Body of pancreas (tissue), 4 donors: ENCODE results near the gene E2F2. TPM values are rescaled to one million over a fixed set of nuclear protein-coding genes. Genes with fewer than 3 reads are reported as not detected.
"Not testable (repeated sequence)": the region's sequence is repeated elsewhere in the genome, so short reads cannot be mapped to it uniquely, and the experiment has no call there.

ENCODE experiments used
- ATAC-seq: fragments of 150-250 bp; one replicate; pipeline ENCODE4 v1.9.1; 2016
- DNase-seq, 4 donors: peaks; one replicate each; pipeline ENCODE4 v3.0.0-alpha.2; 2019
- H3K27ac ChIP-seq, 4 donors: fragments of 200-600 bp; sonication (generic); 1 replicate in 3 of 4; 2 replicates in 1 of 4; pipeline versions ENCODE4 v1.5.1 to v1.6.1; 2016 to 2019; ENCODE audit warnings: mild to moderate bottlenecking in 1 of 4, mixed read lengths in 1 of 4, moderate library complexity in 1 of 4
- H3K27me3 ChIP-seq, 2 donors: fragments of 200-600 bp; sonication (generic); one replicate each; pipeline ENCODE4 v1.6.0; 2016; ENCODE audit warnings: mild to moderate bottlenecking in 1 of 2
- H3K36me3 ChIP-seq, 2 donors: fragments of 200-600 bp; sonication (generic); replicated peaks in 1 of 2; 2 replicates each; pipeline ENCODE4 v1.5.1; 2016; ENCODE audit warnings: low read depth in 2 of 2; ENCODE audit not compliant: insufficient read depth in 1 of 2
- H3K4me1 ChIP-seq: fragments of 200-600 bp; sonication (generic); one replicate; pipeline ENCODE4 v1.6.0; 2016
- H3K4me3 ChIP-seq, 2 donors: fragments of 200-600 bp; sonication (generic); 1 replicate in 1 of 2; 2 replicates in 1 of 2; pipeline ENCODE4 v1.5.1; 2016 to 2019
- H3K9me3 ChIP-seq, 3 donors: fragments of 200-600 bp; sonication (generic); 1 replicate in 2 of 3; 2 replicates in 1 of 3; pipeline ENCODE4 v1.5.1; 2016
- CTCF ChIP-seq, 7 experiments: fragments of 450-650 bp in 4 of 7; fragments of 200-600 bp in 3 of 7; sonication (generic) in 3 of 7; IDR thresholded peaks; one replicate each; pipeline ENCODE4 v1.5.1; 2016 to 2019; ENCODE audit warnings: antibody characterized with exemption in 7 of 7
- POLR2A ChIP-seq, 3 donors: fragments of 450-650 bp; IDR thresholded peaks; one replicate each; pipeline ENCODE4 v1.6.1; 2016; ENCODE audit warnings: antibody characterized with exemption in 3 of 3, mild to moderate bottlenecking in 2 of 3
- WGBS, 2 donors: methylation state at CpG; one replicate each; pipeline ENCODE4 v1.1.5; 2017; 5-methylcytosine and 5-hydroxymethylcytosine counted together
- intact Hi-C: fragments of 100-400 bp; cut with DNase I; formaldehyde crosslinking; loops from one replicate; pipeline ENCODE4 v1.15.1; 2023
- total RNA-seq, 2 donors: library from RNA; depleted of rRNA; stranded (reverse); fragments of >200 nt; gene quantifications; one replicate each; pipeline ENCODE4 v1.1.0, GENCODE V29; 2016

Gene E2F2
- total RNA-seq, 2 donors from 2014 or later, result under 0.01 TPM; not detected in 1

GRCh38 chr1:23502951-23503350 lies 28.1 kb downstream of the E2F2 start:
- intact Hi-C loops, result no loop called here
- Histone ChIP-seq H3K27ac (no peak overlapping the region), H3K9me3 (no peaks in the 10 kb centered on the region), H3K27me3 (no peaks in the 10 kb centered on the region), H3K36me3 (no peaks in the 10 kb centered on the region), H3K4me1 (no peaks in the 10 kb centered on the region), H3K4me3 (no peak overlapping the region)
- TF ChIP-seq POLR2A (IDR thresholded peaks at IDR 0.05), result no peak
- TF ChIP-seq CTCF (IDR thresholded peaks at IDR 0.05), result no peak
- DNase-seq, result no peak
- no peak for ATAC-seq
- 79 to 84% methylated on average over 5 to 6 of the region's 6 CpGs for WGBS, 2 donors

GRCh38 chr1:23500466-23500865 lies 30.6 kb downstream of the E2F2 start:
- no peak overlapping the region for H3K27ac ChIP-seq
- no peaks in the 10 kb centered on the region for H3K36me3 ChIP-seq
- no peaks in the 10 kb centered on the region for H3K4me1 ChIP-seq
- intact Hi-C loops, result no loop called here
- DNase-seq, result no peak
- 49 to 59% methylated on average over 2 of the region's 2 CpGs for WGBS, 2 donors
- TF ChIP-seq CTCF (IDR thresholded peaks at IDR 0.05), result no peak
- TF ChIP-seq POLR2A (IDR thresholded peaks at IDR 0.05), result no peak
- no peaks in the 10 kb centered on the region for H3K27me3 ChIP-seq
- ATAC-seq, result no peak
- H3K9me3 ChIP-seq, result no peaks in the 10 kb centered on the region
- no peak overlapping the region for H3K4me3 ChIP-seq

GRCh38 chr1:23497777-23498439 lies 33.1 kb downstream of the E2F2 start:
- ATAC-seq, result peak; percentile 11
- Histone ChIP-seq H3K36me3 (no peaks in the 10 kb centered on the region), H3K4me3 (no peak overlapping the region), H3K9me3 (no peaks in the 10 kb centered on the region), H3K27ac (no peak overlapping the region), H3K4me1 (no peaks in the 10 kb centered on the region), H3K27me3 (no peaks in the 10 kb centered on the region)
- DNase-seq, result no peak
- intact Hi-C loops, result no loop called here
- TF ChIP-seq CTCF (IDR thresholded peaks at IDR 0.05), result no peak
- TF ChIP-seq POLR2A (IDR thresholded peaks at IDR 0.05), result no peak
- WGBS, 2 donors, result 68 to 71% methylated on average over 3 of the region's 3 CpGs

GRCh38 chr1:23496490-23497181 lies 34.4 kb downstream of the E2F2 start:
- no peaks in the 10 kb centered on the region for H3K9me3 ChIP-seq
- no peak overlapping the region for H3K27ac ChIP-seq
- intact Hi-C loops, result no loop called here
- no peaks in the 10 kb centered on the region for H3K27me3 ChIP-seq
- H3K4me1 ChIP-seq, result no peaks in the 10 kb centered on the region
- H3K36me3 ChIP-seq, result no peaks in the 10 kb centered on the region
- DNase-seq (no peak), ATAC-seq (peak; percentile 6)
- WGBS, 2 donors, result 69 to 74% methylated on average over 7 of the region's 7 CpGs
- H3K4me3 ChIP-seq, result no peak overlapping the region
- TF ChIP-seq CTCF (IDR thresholded peaks at IDR 0.05) (no peak), POLR2A (IDR thresholded peaks at IDR 0.05) (no peak)

- not testable (repeated sequence) for H3K4me3 ChIP-seq, H3K4me1 ChIP-seq, H3K27ac ChIP-seq, ATAC-seq, H3K9me3 ChIP-seq, H3K36me3 ChIP-seq, H3K27me3 ChIP-seq, DNase-seq
- intact Hi-C loops, result loop anchor here (5.0 kb wide), 1 partner anchor 42 kb away; no protein-coding TSS in a partner anchor
- 78 to 85% methylated on average over 6 of the region's 6 CpGs for WGBS, 2 donors
Measured at GRCh38 chr1:23494836-23495235, 36.2 kb downstream of the E2F2 start.

GRCh38 chr1:23492776-23493175 lies 38.3 kb downstream of the E2F2 start:
- H3K36me3 ChIP-seq, DNase-seq, H3K27me3 ChIP-seq, H3K27ac ChIP-seq, H3K4me1 ChIP-seq, ATAC-seq, H3K4me3 ChIP-seq, H3K9me3 ChIP-seq: not testable (repeated sequence)
- intact Hi-C loops, result loop anchor here (5.0 kb wide), 1 partner anchor 45 kb away; no protein-coding TSS in a partner anchor
- 91 to 94% methylated on average over 6 of the region's 6 CpGs for WGBS, 2 donors
